Left colon (tissue), 2 donors: Measurements from ENCODE around the gene IL18R1. TPM values are rescaled to one million over a fixed set of nuclear protein-coding genes. Genes with fewer than 3 reads are reported as not detected.

Source experiments
- ATAC-seq: fragments of 200-7000 bp; cut with Tn5 transposase; one replicate; pipeline ENCODE4 v1.9.1; 2020; ENCODE audit warnings: mild to moderate bottlenecking, moderate library complexity
- DNase-seq, 2 donors: peaks; one replicate each; pipeline ENCODE4 v3.0.0-alpha.2; 2020
- intact Hi-C, 2 donors: fragments of 100-400 bp; cut with DNase I in 1 of 2; cut with micrococcal nuclease in 1 of 2; formaldehyde crosslinking; loops; one replicate each; pipeline versions ENCODE4 v1.11.2 to v1.14.0; 2022; cut with DNase I, micrococcal nuclease
- microRNA-seq, 2 donors: library from miRNA; unstranded; fragments of <30 nt; microRNA quantifications; one replicate each; pipeline versions ENCODE4 v1.1.0 to v1.2.0, GENCODE V29; 2020
- total RNA-seq, 2 donors: library from RNA; stranded (reverse); fragmentation: NEBNext Ultra II Directional; extraction: Animal tissue kit (Norgen Biotek cat#: 25700); gene quantifications; one replicate each; pipeline ENCODE4 v1.2.1, GENCODE V29; 2021
- donor health status: DM: no; HTN: no; CAD: no.
- donor health status: DM: yes; HTN: yes; CAD: no.

IL18R1 gene
- total RNA-seq, 2 donors from 2014 or later: 3.0 to 3.2 TPM

DNA sequence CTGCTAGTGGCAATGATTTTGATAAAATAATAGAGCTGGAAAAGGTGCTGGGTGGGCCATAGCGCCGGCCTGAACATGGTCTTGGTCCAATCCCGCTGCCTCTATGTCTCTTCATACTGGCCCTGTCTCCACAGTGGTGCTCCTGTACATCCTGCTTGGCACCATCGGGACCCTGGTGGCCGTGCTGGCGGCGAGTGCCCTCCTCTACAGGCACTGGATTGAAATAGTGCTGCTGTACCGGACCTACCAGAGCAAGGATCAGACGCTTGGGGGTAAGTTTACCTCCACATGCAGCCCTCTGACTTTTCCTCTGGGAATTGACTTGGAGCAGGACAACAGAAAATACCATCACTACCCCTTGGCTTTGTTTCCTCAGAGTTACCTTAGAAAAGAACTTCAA, 91.3 kb downstream of the IL18R1 start:
- no peak for ATAC-seq

More for the DNA sequence above, 91.3 kb downstream of the IL18R1 start:
- intact Hi-C loops: loop anchor here in 1 of 2 donors (10.0 kb wide), 1 partner anchor 432 kb away; no protein-coding TSS in a partner anchor
- no peak for DNase-seq

Small RNA genes within 50 kb of the gene (microRNA-seq; reads per million reads assigned to microRNA genes)
- 2.7 to 4.1 reads per million in 2 donors for gene MIR4772

Other genes with a start within 250 kb of the IL18R1 start
- 10 to 100 TPM; 24.8 to 25.0 TPM for gene IL1R1, start 213.1 kb upstream of the IL18R1 start, total RNA-seq
- 1 to 10 TPM; 1.1 to 1.2 TPM for gene IL1RL2, start 168.8 kb upstream of the IL18R1 start, total RNA-seq
- 1 to 10 TPM; 3.4 to 3.8 TPM for gene IL1RL1, start 44.2 kb upstream of the IL18R1 start, total RNA-seq
- 1 to 10 TPM in 1 of 2 donors, under 1 TPM in 1; 0.52 to 2.4 TPM for gene IL18RAP, start 67.4 kb downstream of the IL18R1 start, total RNA-seq
- under 1 TPM; 0.09 to 0.34 TPM for gene SLC9A4, start 117.4 kb downstream of the IL18R1 start, total RNA-seq